GM21526 (cell line): Measurements from ENCODE around the gene AGPAT1.
"Not testable (repeated sequence)": the region's sequence is repeated elsewhere in the genome, so short reads cannot be mapped to it uniquely, and the experiment has no call there.

Source experiments
- ATAC-seq: cut with Tn5 transposase; IDR thresholded peaks from one replicate; pipeline ENCODE4 v1.9.1; 2021; ENCODE audit warnings: moderate library complexity; ENCODE audit not compliant: unreplicated experiment, low FRiP score

AGPAT1 gene

GRCh38 chr6:32175711-32176475, at the start of gene AGPAT1:
Gene AGPAT1 (minus strand): TSS chr6:32176084. CDS start chr6:32171496, 4,588 bp downstream.
- ATAC-seq = no peak

- no peak for ATAC-seq
Measured at GRCh38 chr6:32224696-32225095, 48.8 kb upstream of the AGPAT1 start.

GRCh38 chr6:32223258-32224235, 47.7 kb upstream of the AGPAT1 start, which contains the start of gene NOTCH4:
Gene NOTCH4 (minus strand): TSS chr6:32224067. CDS start chr6:32223928, 139 bp downstream.
- ATAC-seq = no peak

GRCh38 chr6:32222333-32223230, 46.7 kb upstream of the AGPAT1 start:
- ATAC-seq = no peak

GRCh38 chr6:32220021-32220420, 44.1 kb upstream of the AGPAT1 start:
- ATAC-seq = no peak

- ATAC-seq = no peak
Measured at GRCh38 chr6:32218167-32218566, 42.3 kb upstream of the AGPAT1 start.

GRCh38 chr6:32216998-32217397, 41.1 kb upstream of the AGPAT1 start:
- ATAC-seq = no peak

- no peak for ATAC-seq
Measured at GRCh38 chr6:32216285-32216684, 40.4 kb upstream of the AGPAT1 start.

- ATAC-seq = no peak
Measured at GRCh38 chr6:32215617-32216016, 39.7 kb upstream of the AGPAT1 start.

- ATAC-seq = no peak
Measured at GRCh38 chr6:32214126-32214525, 38.2 kb upstream of the AGPAT1 start.

GRCh38 chr6:32213649-32214048, 37.8 kb upstream of the AGPAT1 start:
- no peak for ATAC-seq

GRCh38 chr6:32212076-32212760, 36.3 kb upstream of the AGPAT1 start:
- ATAC-seq = no peak

- not testable (repeated sequence) for ATAC-seq
Measured at GRCh38 chr6:32211432-32211831, 35.5 kb upstream of the AGPAT1 start.

- ATAC-seq = no peak
Measured at GRCh38 chr6:32210191-32210601, 34.3 kb upstream of the AGPAT1 start.

- ATAC-seq = no peak
Measured at GRCh38 chr6:32208996-32209395, 33.1 kb upstream of the AGPAT1 start.

GRCh38 chr6:32204268-32204715, 28.4 kb upstream of the AGPAT1 start:
- no peak for ATAC-seq

GRCh38 chr6:32203426-32204267, 27.8 kb upstream of the AGPAT1 start:
- no peak for ATAC-seq

- ATAC-seq = no peak
Measured at GRCh38 chr6:32202186-32202585, 26.3 kb upstream of the AGPAT1 start.
